Esophagus muscularis mucosa (tissue), 4 donors: ENCODE data around the gene RARB. TPM values are rescaled to one million over a fixed set of nuclear protein-coding genes. Genes with fewer than 3 reads are reported as not detected.

Experiments used
- DNase-seq: peaks from one replicate; pipeline ENCODE4 v3.0.0-alpha.2; 2017; ENCODE audit errors: extremely low spot score
- H3K27ac ChIP-seq, 4 donors: fragments of 200-600 bp; sonication (generic); replicated peaks in 1 of 4; 1 replicate in 3 of 4; 2 replicates in 1 of 4; pipeline ENCODE4 v1.5.1; 2016 to 2019; ENCODE audit warnings: mild to moderate bottlenecking in 1 of 4
- H3K27me3 ChIP-seq, 4 donors: fragments of 200-600 bp; sonication (generic); one replicate each; pipeline versions ENCODE4 v1.5.1 to v1.6.0; 2016 to 2019
- H3K36me3 ChIP-seq, 4 donors: fragments of 200-600 bp; sonication (generic); one replicate each; pipeline ENCODE4 v1.5.1; 2016 to 2019
- H3K4me1 ChIP-seq, 4 donors: fragments of 200-600 bp; sonication (generic); one replicate each; pipeline ENCODE4 v1.5.1; 2016 to 2019
- H3K4me3 ChIP-seq, 4 donors: fragments of 200-600 bp; sonication (generic); 1 replicate in 2 of 4; 2 replicates in 2 of 4; pipeline ENCODE4 v1.5.1; 2016 to 2019; ENCODE audit warnings: mild to moderate bottlenecking in 4 of 4, moderate library complexity in 1 of 4
- H3K9me3 ChIP-seq, 4 donors: fragments of 200-600 bp; sonication (generic); 1 replicate in 3 of 4; 2 replicates in 1 of 4; pipeline ENCODE4 v1.5.1; 2016 to 2019
- EP300 ChIP-seq: sonication (generic); formaldehyde crosslinking; IDR thresholded peaks from one replicate; pipeline ENCODE4 v1.6.1; 2017; ENCODE audit warnings: antibody characterized with exemption
- POLR2A ChIP-seq: fragments of 450-650 bp; IDR thresholded peaks from one replicate; pipeline ENCODE4 v1.6.1; 2017; ENCODE audit warnings: antibody characterized with exemption, moderate library complexity, mild to moderate bottlenecking, low read depth
- POLR2AphosphoS5 ChIP-seq, 2 donors: sonication (generic); formaldehyde crosslinking; IDR thresholded peaks; one replicate each; pipeline ENCODE4 v1.6.1; 2017; ENCODE audit warnings: antibody characterized with exemption in 2 of 2
- WGBS: methylation state at CpG from one replicate; pipeline ENCODE4 v1.1.5; 2018; 5-methylcytosine and 5-hydroxymethylcytosine counted together
- intact Hi-C: fragments of 100-400 bp; cut with DNase I; formaldehyde crosslinking; loops from one replicate; pipeline ENCODE4 v1.15.1; 2023
- total RNA-seq, 4 donors: library from RNA; depleted of rRNA; stranded (reverse); fragments of >200 nt; gene quantifications; one replicate each; pipeline versions ENCODE4 v1.1.0 to v1.2.1, GENCODE V29; 2016
- TF ChIP-seq, protein P1 (sequence below), 3 experiments: fragments of 200-600 bp in 2 of 3; fragments of 450-650 bp in 1 of 3; sonication (generic) in 2 of 3; IDR thresholded peaks; one replicate each; pipeline ENCODE4 v1.5.1; 2017 to 2019; ENCODE audit warnings: antibody characterized with exemption in 3 of 3, mild to moderate bottlenecking in 2 of 3, moderate library complexity in 1 of 3

Gene RARB
- total RNA-seq, 4 donors from 2014 or later = 29.2 to 51.9 (median 40.9) TPM

DNA sequence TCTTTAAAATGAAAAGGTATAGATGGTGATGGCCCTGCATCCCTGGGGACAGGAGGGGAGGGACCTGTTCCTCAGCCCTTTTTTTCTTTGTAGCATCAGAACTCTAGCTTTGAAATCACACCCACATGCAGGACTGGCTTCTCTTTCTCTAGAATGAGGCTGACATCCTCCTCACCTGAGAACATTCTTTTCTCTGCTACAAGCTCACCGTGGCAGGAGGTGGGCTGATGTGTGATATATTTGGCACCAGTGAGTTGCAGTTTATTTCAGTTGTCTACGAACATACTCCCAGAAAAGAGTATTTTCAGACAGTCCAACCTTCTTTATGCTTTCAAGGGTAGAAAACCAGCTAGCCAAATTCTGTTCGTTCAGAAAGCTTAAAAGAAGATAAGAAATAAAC, 43.6 kb upstream of the RARB start:
- no peak overlapping the region for H3K4me3 ChIP-seq
- intact Hi-C loops = no loop called here
- H3K27ac ChIP-seq = no peak overlapping the region
- peaks cover 0 to 32% (median 10%) of the 10 kb centered on the region in 4 donors for H3K4me1 ChIP-seq
- H3K36me3 ChIP-seq = no peaks in the 10 kb centered on the region
- H3K9me3 ChIP-seq = no peaks in the 10 kb centered on the region
- no peaks in the 10 kb centered on the region for H3K27me3 ChIP-seq
- DNase-seq = no peak
- WGBS = 75% methylated on average over 3 of the region's 3 CpGs
- TF ChIP-seq POLR2AphosphoS5 (IDR thresholded peaks at IDR 0.05) (no peak), POLR2A (no peak), EP300 (no peak)
- TF ChIP-seq, protein P1, sequence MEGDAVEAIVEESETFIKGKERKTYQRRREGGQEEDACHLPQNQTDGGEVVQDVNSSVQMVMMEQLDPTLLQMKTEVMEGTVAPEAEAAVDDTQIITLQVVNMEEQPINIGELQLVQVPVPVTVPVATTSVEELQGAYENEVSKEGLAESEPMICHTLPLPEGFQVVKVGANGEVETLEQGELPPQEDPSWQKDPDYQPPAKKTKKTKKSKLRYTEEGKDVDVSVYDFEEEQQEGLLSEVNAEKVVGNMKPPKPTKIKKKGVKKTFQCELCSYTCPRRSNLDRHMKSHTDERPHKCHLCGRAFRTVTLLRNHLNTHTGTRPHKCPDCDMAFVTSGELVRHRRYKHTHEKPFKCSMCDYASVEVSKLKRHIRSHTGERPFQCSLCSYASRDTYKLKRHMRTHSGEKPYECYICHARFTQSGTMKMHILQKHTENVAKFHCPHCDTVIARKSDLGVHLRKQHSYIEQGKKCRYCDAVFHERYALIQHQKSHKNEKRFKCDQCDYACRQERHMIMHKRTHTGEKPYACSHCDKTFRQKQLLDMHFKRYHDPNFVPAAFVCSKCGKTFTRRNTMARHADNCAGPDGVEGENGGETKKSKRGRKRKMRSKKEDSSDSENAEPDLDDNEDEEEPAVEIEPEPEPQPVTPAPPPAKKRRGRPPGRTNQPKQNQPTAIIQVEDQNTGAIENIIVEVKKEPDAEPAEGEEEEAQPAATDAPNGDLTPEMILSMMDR (IDR thresholded peaks at IDR 0.05) = no peak

DNA sequence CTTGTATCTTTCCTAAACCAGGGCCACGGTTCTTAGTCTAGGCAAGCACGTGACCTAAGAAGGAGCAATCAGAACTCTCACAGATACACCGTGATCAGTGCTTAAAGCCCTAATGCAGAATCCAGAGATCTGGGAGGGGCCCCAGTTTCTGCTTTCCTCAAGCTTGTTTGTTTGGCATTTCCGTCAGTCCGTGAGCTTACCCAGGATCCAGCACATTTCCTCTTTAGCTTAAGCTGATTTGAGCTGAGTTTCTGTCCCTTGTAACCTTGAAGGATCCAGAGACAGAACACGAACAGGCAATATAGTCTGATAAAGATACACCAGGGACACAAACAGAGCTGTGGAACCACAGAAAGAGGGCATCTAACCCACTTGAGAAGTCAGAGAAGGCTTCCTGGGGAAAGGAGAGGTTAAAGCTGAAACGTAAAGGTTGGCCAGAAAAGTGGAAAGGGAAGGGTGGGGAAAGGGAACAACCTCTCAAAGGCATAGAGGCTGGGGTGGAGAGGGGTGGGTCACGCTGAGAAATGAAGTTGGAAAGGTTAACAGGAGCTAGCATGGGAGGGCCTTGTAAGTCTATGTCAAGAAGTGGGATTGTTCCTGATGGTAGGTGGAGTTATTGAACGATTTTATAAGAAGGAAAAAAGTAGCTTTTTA, 42.1 kb upstream of the RARB start:
- Histone ChIP-seq H3K27ac (no peak overlapping the region), H3K9me3 (no peaks in the 10 kb centered on the region), H3K4me3 (no peak overlapping the region), H3K36me3 (no peaks in the 10 kb centered on the region), H3K4me1 (peaks cover 0 to 17% (median 5%) of the 10 kb centered on the region in 4 donors), H3K27me3 (no peaks in the 10 kb centered on the region)
- DNase-seq = no peak
- WGBS = 69% methylated on average over 9 of the region's 9 CpGs
- intact Hi-C loops = no loop called here
- TF ChIP-seq EP300 (no peak), POLR2AphosphoS5 (IDR thresholded peaks at IDR 0.05) (no peak), POLR2A (no peak)
- TF ChIP-seq, protein P1 (IDR thresholded peaks at IDR 0.05) = no peak

DNA sequence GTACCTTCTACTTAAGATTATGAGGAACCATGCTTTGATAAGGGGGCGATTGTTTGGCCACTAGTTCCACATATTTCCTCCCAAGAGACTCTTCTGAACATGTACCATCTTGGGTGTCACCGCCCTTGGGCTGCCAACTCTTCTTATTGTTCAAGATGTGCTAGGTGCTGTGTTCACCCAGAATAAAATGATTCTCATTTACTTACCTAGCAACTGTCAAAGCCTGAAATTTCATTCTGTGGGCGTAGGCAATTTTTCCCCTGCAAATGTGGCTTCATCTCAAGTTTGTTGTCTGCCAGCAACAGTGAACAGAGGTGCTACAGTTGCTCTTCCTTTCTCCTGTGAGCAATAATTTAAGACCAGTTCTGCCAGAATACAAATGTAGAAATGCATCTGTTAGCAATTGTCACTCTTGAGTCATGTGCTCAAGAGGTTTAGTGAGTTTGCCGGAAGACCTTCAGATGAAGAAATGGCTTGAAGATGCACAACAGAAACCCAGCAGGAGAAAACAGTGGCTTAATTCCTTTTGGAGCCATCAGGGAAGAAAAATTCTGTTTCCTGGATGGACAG, 41.3 kb upstream of the RARB start:
- H3K27ac ChIP-seq = no peak overlapping the region
- intact Hi-C loops = no loop called here
- TF ChIP-seq EP300 (no peak), POLR2AphosphoS5 (IDR thresholded peaks at IDR 0.05) (no peak), POLR2A (no peak)
- TF ChIP-seq, protein P1 (IDR thresholded peaks at IDR 0.05) = no peak
- 89% methylated on average over 4 of the region's 4 CpGs for WGBS
- H3K27me3 ChIP-seq = no peaks in the 10 kb centered on the region
- H3K36me3 ChIP-seq = no peaks in the 10 kb centered on the region
- DNase-seq = no peak
- H3K9me3 ChIP-seq = no peaks in the 10 kb centered on the region
- peaks cover 0 to 12% (median 0%) of the 10 kb centered on the region in 4 donors for H3K4me1 ChIP-seq
- H3K4me3 ChIP-seq = no peak overlapping the region

DNA sequence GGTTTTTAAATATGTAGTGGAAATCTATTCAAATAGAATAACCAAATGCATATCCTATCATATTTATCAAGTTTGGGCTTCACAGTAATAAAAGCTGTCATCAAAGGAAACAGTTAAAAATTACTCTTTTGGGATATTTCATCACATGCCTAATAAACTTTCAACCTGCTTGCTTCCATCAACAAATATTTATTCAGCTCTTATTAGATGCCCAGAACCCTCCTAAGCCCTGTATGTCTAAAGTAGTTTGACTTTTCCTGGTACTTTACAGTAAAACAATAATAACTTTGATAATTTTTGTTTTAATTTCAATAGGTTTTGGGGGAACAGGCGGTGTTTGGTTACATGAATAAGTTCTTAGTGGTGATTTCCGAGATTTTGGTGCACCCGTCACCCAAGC, 37.5 kb upstream of the RARB start:
- intact Hi-C loops = no loop called here
- 94% methylated on average over 3 of the region's 3 CpGs for WGBS
- H3K27ac ChIP-seq = no peak overlapping the region
- no peaks in the 10 kb centered on the region for H3K27me3 ChIP-seq
- H3K4me1 ChIP-seq = no peaks in the 10 kb centered on the region
- H3K36me3 ChIP-seq = no peaks in the 10 kb centered on the region
- DNase-seq = no peak
- TF ChIP-seq POLR2AphosphoS5 (IDR thresholded peaks at IDR 0.05) (no peak), EP300 (no peak), POLR2A (no peak)
- TF ChIP-seq, protein P1 (IDR thresholded peaks at IDR 0.05) = no peak
- no peak overlapping the region for H3K4me3 ChIP-seq
- no peaks in the 10 kb centered on the region for H3K9me3 ChIP-seq
